Mesenchymal stem cell (in vitro differentiated cells and primary cell): ENCODE results near the gene CDHR2.

Source experiments
- DNase-seq: peaks from one replicate; pipeline ENCODE4 v3.0.0-alpha.2; 2013
- H2AFZ ChIP-seq: one replicate; pipeline ENCODE4 v1.6.1; 2013; ENCODE audit warnings: low read depth, mild to moderate bottlenecking, control low read depth, inconsistent platforms, low read length, moderate library complexity
- H2AK5ac ChIP-seq: 2 replicates; pipeline ENCODE4 v1.6.1; 2013; ENCODE audit warnings: low read length, moderate library complexity, mild to moderate bottlenecking, inconsistent platforms; ENCODE audit not compliant: severe bottlenecking
- H2BK120ac ChIP-seq: one replicate; pipeline ENCODE4 v1.6.1; 2013; ENCODE audit warnings: low read depth, mild to moderate bottlenecking, inconsistent platforms, low read length, moderate library complexity
- H2BK12ac ChIP-seq, 2 experiments: one replicate each; pipeline ENCODE4 v1.6.1; 2013; ENCODE audit warnings: inconsistent platforms in 2 of 2, low read length in 2 of 2, mild to moderate bottlenecking in 2 of 2, moderate library complexity in 2 of 2, control low read depth in 1 of 2
- H2BK15ac ChIP-seq: one replicate; pipeline ENCODE4 v1.6.1; 2013; ENCODE audit warnings: mild to moderate bottlenecking, low read depth, inconsistent platforms; ENCODE audit not compliant: poor library complexity, severe bottlenecking
- H2BK5ac ChIP-seq: 2 replicates; pipeline ENCODE4 v1.6.1; 2013; ENCODE audit warnings: low read depth, mild to moderate bottlenecking, low read length, control low read depth, inconsistent platforms; ENCODE audit not compliant: poor library complexity, severe bottlenecking
- H3K14ac ChIP-seq, 2 experiments: one replicate each; pipeline ENCODE4 v1.6.1; 2013; ENCODE audit warnings: inconsistent platforms in 2 of 2, low read length in 2 of 2, control low read depth in 1 of 2, mild to moderate bottlenecking in 1 of 2, moderate library complexity in 1 of 2
- H3K18ac ChIP-seq, 2 experiments: one replicate each; pipeline ENCODE4 v1.6.1; 2013; ENCODE audit warnings: inconsistent platforms in 2 of 2, low read length in 2 of 2, control low read depth in 1 of 2, low read depth in 1 of 2, mild to moderate bottlenecking in 1 of 2
- H3K23ac ChIP-seq, 2 experiments: one replicate each; pipeline ENCODE4 v1.6.1; 2013; ENCODE audit warnings: inconsistent platforms in 2 of 2, low read length in 2 of 2, mild to moderate bottlenecking in 2 of 2, moderate library complexity in 2 of 2, control low read depth in 1 of 2
- H3K27ac ChIP-seq: 2 replicates; pipeline ENCODE4 v1.5.1; 2013; ENCODE audit warnings: mild to moderate bottlenecking, moderate library complexity, low read length, control low read depth, inconsistent platforms; ENCODE audit not compliant: poor library complexity, severe bottlenecking
- H3K27me3 ChIP-seq, 2 experiments: 2 replicates each; pipeline versions ENCODE4 v1.6.1 to v1.7.0; 2013; ENCODE audit warnings: low read length in 2 of 2, mild to moderate bottlenecking in 2 of 2, moderate library complexity in 2 of 2, control low read depth in 1 of 2, inconsistent platforms in 1 of 2; ENCODE audit not compliant: control insufficient read depth in 1 of 2, insufficient read depth in 1 of 2
- H3K36me3 ChIP-seq, 2 experiments: 2 replicates each; pipeline versions ENCODE4 v1.6.1 to v1.7.0; 2013; ENCODE audit warnings: low read length in 2 of 2, control low read depth in 1 of 2, inconsistent platforms in 1 of 2, low read depth in 1 of 2, mild to moderate bottlenecking in 1 of 2; ENCODE audit not compliant: insufficient read depth in 2 of 2, control insufficient read depth in 1 of 2
- H3K4ac ChIP-seq, 2 experiments: one replicate each; pipeline ENCODE4 v1.6.1; 2013; ENCODE audit warnings: inconsistent platforms in 2 of 2, low read length in 2 of 2, mild to moderate bottlenecking in 2 of 2, moderate library complexity in 2 of 2, control low read depth in 1 of 2, low read depth in 1 of 2
- H3K4me1 ChIP-seq: 2 replicates; pipeline ENCODE4 v1.6.1; 2013; ENCODE audit warnings: low read depth, low read length, control low read depth; ENCODE audit not compliant: control insufficient read depth, insufficient read depth
- H3K4me2 ChIP-seq: 2 replicates; pipeline ENCODE4 v1.6.1; 2013; ENCODE audit warnings: low read length, mild to moderate bottlenecking, inconsistent platforms; ENCODE audit not compliant: poor library complexity, severe bottlenecking
- H3K4me3 ChIP-seq, 2 experiments: 2 replicates each; pipeline versions ENCODE4 v1.5.1 to v1.7.0; 2013; ENCODE audit warnings: low read length in 2 of 2, mild to moderate bottlenecking in 2 of 2, control low read depth in 1 of 2, low read depth in 1 of 2; ENCODE audit not compliant: insufficient read depth in 1 of 2
- H3K79me1 ChIP-seq: replicated peaks from 2 replicates; pipeline ENCODE4 v1.6.1; 2013; ENCODE audit warnings: mild to moderate bottlenecking, control low read depth, low read length, inconsistent platforms; ENCODE audit not compliant: poor library complexity, severe bottlenecking
- H3K9ac ChIP-seq: 2 replicates; pipeline ENCODE4 v1.7.0; 2013; ENCODE audit warnings: mild to moderate bottlenecking, low read length, moderate library complexity
- H3K9me3 ChIP-seq: 2 replicates; pipeline ENCODE4 v1.7.0; 2013; ENCODE audit warnings: mild to moderate bottlenecking, low read length; ENCODE audit not compliant: control insufficient read depth
- H4K8ac ChIP-seq: one replicate; pipeline ENCODE4 v1.6.1; 2013; ENCODE audit warnings: inconsistent platforms, mild to moderate bottlenecking, low read length, moderate library complexity
- H4K91ac ChIP-seq: one replicate; pipeline ENCODE4 v1.6.1; 2013; ENCODE audit warnings: mild to moderate bottlenecking, low read length, inconsistent platforms
- WGBS: methylation state at CpG from one replicate; pipeline ENCODE4 v1.1.7; 2013; ENCODE audit warnings: mixed read lengths; 5-methylcytosine and 5-hydroxymethylcytosine counted together

Gene CDHR2

DNA sequence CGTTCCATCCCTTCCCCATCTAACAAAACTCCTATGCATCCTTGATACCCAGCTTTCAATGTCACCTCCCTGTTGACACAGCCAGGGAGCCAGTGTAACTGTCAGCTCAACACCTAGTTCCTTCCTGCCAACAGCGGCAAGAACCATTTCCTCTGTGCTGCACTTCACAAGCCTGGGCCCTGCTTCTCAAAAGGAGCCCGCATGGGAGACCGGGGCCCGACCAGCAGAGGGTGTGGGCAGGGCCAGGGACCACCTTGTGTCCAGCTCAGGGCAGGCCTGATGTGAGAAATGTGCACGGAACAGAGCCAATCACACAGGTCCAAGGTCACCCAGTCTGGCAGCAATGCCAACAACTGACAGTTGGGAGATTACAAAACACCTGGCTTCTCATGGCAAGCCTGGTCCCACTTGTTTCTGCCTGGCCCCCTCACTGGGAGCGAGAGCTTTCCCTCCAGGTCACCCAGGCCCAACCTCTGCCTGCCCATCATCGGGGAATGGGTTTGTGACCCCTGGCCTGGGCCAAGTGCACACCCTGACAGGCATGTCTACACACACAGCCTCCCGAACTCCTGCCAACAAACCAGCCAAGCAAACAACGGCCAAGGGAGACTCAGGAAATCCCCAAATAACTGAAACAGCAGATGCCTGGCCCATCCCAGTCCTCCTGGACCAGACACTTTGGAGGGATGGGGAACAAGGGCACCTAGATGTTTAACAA lies 15.1 kb upstream of the CDHR2 start:
- peaks cover 17% of the 10 kb centered on the region for H3K79me1 ChIP-seq
- peak overlapping the region; percentile 23 for H3K9ac ChIP-seq
- H2BK12ac ChIP-seq = no peak overlapping the region
- no peak overlapping the region for H3K14ac ChIP-seq
- H3K4me1 ChIP-seq = peaks cover 52% of the 10 kb centered on the region
- H3K27ac ChIP-seq = peak overlapping the region; percentile 49
- no peak overlapping the region for H3K18ac ChIP-seq
- peak overlapping the region in 1 of 2 experiments; percentile 97 for H3K4me3 ChIP-seq
- no peaks in the 10 kb centered on the region for H3K27me3 ChIP-seq
- no peak overlapping the region for H2BK5ac ChIP-seq
- H3K23ac ChIP-seq = no peak overlapping the region
- no peak for DNase-seq
- H3K4ac ChIP-seq = no peak overlapping the region
- H4K91ac ChIP-seq = peak overlapping the region; percentile 2
- H3K4me2 ChIP-seq = peak overlapping the region; percentile 15
- H3K9me3 ChIP-seq = no peaks in the 10 kb centered on the region
- no peak overlapping the region for H2BK15ac ChIP-seq
- peaks cover 23 to 48% of the 10 kb centered on the region in 2 experiments for H3K36me3 ChIP-seq
- WGBS = 80% methylated on average over 10 of the region's 10 CpGs
- no peak overlapping the region for H2AFZ ChIP-seq
- peak overlapping the region; percentile 34 for H2AK5ac ChIP-seq
- no peak overlapping the region for H2BK120ac ChIP-seq
- H4K8ac ChIP-seq = no peak overlapping the region

DNA sequence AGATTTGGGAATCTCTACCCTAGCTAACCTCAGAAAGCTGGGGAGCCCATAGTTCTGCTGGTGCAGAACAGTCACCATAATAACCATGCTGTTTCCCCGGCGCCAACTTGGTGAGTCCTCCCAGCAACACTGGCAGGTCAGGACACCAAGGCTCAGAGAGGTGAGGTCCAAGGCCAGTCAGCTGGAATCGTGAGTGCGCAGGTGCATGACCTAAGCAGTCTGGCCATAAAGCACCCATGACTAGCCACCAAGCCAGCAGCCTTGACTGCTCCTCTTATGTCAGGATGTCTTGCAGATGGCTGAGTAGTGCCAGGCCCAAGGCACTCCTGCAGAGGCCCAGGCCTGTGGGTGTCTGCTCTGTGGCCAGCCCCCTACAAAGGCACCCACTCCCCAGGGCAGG lies 14.5 kb upstream of the CDHR2 start:
- no peak overlapping the region for H2BK5ac ChIP-seq
- peak overlapping the region; percentile 7 for H3K4me2 ChIP-seq
- WGBS = 90% methylated on average over 4 of the region's 4 CpGs
- H2AFZ ChIP-seq = no peak overlapping the region
- H3K36me3 ChIP-seq = peaks cover 17 to 43% of the 10 kb centered on the region in 2 experiments
- no peak overlapping the region for H2BK12ac ChIP-seq
- H2AK5ac ChIP-seq = peak overlapping the region; percentile 56
- H3K23ac ChIP-seq = no peak overlapping the region
- H2BK120ac ChIP-seq = no peak overlapping the region
- peaks cover 52% of the 10 kb centered on the region for H3K4me1 ChIP-seq
- peak overlapping the region; percentile 28 for H4K8ac ChIP-seq
- peak overlapping the region; percentile 95 for H3K27ac ChIP-seq
- no peak overlapping the region for H3K14ac ChIP-seq
- H3K18ac ChIP-seq = no peak overlapping the region
- peak overlapping the region; percentile 56 for H4K91ac ChIP-seq
- no peak for DNase-seq
- peaks cover 11% of the 10 kb centered on the region for H3K79me1 ChIP-seq
- peak overlapping the region; percentile 14 to 97 for H3K4me3 ChIP-seq
- H3K4ac ChIP-seq = no peak overlapping the region
- H3K9ac ChIP-seq = no peak overlapping the region
- H3K27me3 ChIP-seq = no peaks in the 10 kb centered on the region
- no peaks in the 10 kb centered on the region for H3K9me3 ChIP-seq
- no peak overlapping the region for H2BK15ac ChIP-seq

DNA sequence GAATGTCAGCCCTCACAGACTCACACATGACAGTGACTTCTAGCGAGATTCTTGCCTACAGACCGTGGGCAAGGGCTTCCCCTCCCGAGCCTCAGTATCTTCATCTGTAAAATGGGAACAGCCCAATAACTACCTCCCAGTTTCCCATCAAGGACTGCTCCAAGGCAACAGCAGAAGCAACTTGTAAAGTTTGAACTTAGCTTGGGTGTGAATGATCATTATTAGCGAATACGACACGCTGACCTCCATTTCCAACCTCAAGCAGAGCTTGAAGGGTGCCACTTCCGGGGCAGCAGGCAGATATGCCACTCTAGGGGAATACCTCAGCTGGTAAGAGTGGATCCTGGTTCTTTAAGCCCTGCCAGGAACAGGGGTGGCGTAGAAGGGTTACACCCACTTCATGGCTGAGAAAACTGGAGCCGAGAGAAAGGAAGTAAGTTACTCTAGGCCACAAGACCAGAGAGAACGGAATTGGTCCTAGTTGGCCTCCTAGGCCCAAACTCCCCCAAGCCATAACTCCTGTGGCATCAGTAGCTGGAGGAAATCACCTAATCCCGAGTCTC lies 14.0 kb upstream of the CDHR2 start:
- Histone ChIP-seq H2BK15ac (no peak overlapping the region), H4K91ac (peak overlapping the region; percentile 56), H3K14ac (no peak overlapping the region), H3K9me3 (no peaks in the 10 kb centered on the region), H3K4me1 (peaks cover 52% of the 10 kb centered on the region), H3K27me3 (no peaks in the 10 kb centered on the region), H3K4me3 (peak overlapping the region; percentile 76 to 97), H3K36me3 (peaks cover 15 to 38% of the 10 kb centered on the region in 2 experiments), H3K4ac (peak overlapping the region in 1 of 2 experiments; percentile 17), H2AK5ac (peak overlapping the region; percentile 59), H2BK12ac (peak overlapping the region in 1 of 2 experiments; percentile 4), H3K9ac (peak overlapping the region; percentile 99), H4K8ac (peak overlapping the region; percentile 28), H2BK5ac (no peak overlapping the region), H3K23ac (no peak overlapping the region), H3K4me2 (peak overlapping the region; percentile 87), H3K79me1 (peaks cover 9% of the 10 kb centered on the region), H3K27ac (peak overlapping the region; percentile 95), H2AFZ (no peak overlapping the region), H2BK120ac (no peak overlapping the region), H3K18ac (peak overlapping the region in 1 of 2 experiments; percentile 38)
- 75% methylated on average over 10 of the region's 11 CpGs for WGBS
- DNase-seq = peak; percentile 32

DNA sequence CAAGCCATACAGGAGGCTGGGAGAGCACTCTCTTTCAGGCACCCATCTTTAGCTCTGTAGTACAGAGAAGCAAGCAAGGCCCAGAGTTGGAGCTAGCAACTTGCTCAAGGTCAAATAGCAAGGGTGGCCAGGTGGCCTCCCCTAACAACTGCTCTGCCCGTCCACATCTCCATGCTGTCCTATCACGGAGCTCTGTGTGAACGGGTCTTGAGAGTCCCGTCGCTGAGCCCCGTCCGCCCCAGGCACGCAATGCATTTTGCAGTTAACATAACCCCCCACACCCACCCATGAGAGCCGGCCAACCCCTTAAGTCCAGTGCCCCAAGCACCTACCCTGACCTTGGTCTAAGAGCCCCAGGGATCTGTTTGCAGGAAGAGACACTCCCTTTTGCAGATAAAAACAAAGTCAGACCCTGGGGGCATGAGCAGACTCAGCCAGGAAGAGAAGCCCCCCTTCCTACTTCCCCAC lies 13.4 kb upstream of the CDHR2 start:
- Histone ChIP-seq H3K9me3 (no peaks in the 10 kb centered on the region), H2BK5ac (no peak overlapping the region), H3K79me1 (peaks cover 7% of the 10 kb centered on the region), H3K4ac (peak overlapping the region in 1 of 2 experiments; percentile 70), H3K27me3 (no peaks in the 10 kb centered on the region), H2BK120ac (no peak overlapping the region), H3K23ac (no peak overlapping the region), H4K8ac (no peak overlapping the region), H2AK5ac (peak overlapping the region; percentile 76), H3K4me1 (peaks cover 47% of the 10 kb centered on the region), H3K14ac (peak overlapping the region in 1 of 2 experiments; percentile 28), H2AFZ (no peak overlapping the region), H4K91ac (no peak overlapping the region), H3K9ac (peak overlapping the region; percentile 99), H3K36me3 (peaks cover 11 to 33% of the 10 kb centered on the region in 2 experiments), H2BK15ac (no peak overlapping the region), H3K18ac (no peak overlapping the region), H3K4me3 (peak overlapping the region; percentile 76 to 97), H2BK12ac (peak overlapping the region in 1 of 2 experiments; percentile 4), H3K4me2 (peak overlapping the region; percentile 87), H3K27ac (peak overlapping the region; percentile 95)
- 3% methylated on average over 9 of the region's 9 CpGs for WGBS
- peak; percentile 41 for DNase-seq
